ENCODE data around the gene ACMSD. TPM values are rescaled to one million over a fixed set of nuclear protein-coding genes. Genes with fewer than 3 reads are reported as not detected.

ACMSD gene
- total and polyA plus RNA-seq, 9 of the 15 experiments (the other 6 are each of a cell fraction or from before 2014, with no cell fraction given): not detected

DNA sequence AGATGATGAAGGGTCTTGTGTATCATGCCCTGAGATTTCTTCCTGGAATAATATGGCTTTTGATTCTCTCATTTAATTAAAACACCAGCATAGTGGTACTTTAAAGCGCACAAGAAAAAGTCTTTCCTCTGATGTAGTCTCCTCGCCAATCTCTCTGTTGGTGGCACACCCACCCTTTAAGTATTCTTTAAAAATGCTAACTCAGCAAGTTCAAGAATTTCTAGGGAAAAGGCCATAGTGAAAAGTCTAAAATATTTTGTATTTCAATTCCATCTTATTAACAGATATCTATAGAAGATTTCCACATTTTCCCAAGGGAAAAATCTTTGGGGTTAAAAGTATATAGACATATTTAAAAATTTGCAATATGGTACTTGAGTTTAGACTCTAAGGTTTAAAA lies 34.7 kb downstream of the ACMSD start (continued):
- TF ChIP-seq, protein P1, sequence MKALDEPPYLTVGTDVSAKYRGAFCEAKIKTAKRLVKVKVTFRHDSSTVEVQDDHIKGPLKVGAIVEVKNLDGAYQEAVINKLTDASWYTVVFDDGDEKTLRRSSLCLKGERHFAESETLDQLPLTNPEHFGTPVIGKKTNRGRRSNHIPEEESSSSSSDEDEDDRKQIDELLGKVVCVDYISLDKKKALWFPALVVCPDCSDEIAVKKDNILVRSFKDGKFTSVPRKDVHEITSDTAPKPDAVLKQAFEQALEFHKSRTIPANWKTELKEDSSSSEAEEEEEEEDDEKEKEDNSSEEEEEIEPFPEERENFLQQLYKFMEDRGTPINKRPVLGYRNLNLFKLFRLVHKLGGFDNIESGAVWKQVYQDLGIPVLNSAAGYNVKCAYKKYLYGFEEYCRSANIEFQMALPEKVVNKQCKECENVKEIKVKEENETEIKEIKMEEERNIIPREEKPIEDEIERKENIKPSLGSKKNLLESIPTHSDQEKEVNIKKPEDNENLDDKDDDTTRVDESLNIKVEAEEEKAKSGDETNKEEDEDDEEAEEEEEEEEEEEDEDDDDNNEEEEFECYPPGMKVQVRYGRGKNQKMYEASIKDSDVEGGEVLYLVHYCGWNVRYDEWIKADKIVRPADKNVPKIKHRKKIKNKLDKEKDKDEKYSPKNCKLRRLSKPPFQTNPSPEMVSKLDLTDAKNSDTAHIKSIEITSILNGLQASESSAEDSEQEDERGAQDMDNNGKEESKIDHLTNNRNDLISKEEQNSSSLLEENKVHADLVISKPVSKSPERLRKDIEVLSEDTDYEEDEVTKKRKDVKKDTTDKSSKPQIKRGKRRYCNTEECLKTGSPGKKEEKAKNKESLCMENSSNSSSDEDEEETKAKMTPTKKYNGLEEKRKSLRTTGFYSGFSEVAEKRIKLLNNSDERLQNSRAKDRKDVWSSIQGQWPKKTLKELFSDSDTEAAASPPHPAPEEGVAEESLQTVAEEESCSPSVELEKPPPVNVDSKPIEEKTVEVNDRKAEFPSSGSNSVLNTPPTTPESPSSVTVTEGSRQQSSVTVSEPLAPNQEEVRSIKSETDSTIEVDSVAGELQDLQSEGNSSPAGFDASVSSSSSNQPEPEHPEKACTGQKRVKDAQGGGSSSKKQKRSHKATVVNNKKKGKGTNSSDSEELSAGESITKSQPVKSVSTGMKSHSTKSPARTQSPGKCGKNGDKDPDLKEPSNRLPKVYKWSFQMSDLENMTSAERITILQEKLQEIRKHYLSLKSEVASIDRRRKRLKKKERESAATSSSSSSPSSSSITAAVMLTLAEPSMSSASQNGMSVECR (CRISPR knock-in tag; IDR thresholded peaks at IDR 0.05): no peak
- TF ChIP-seq C11orf30 (IDR thresholded peaks at IDR 0.05; ENCODE audit: low read depth) (peak; percentile 86), MAFK (IDR thresholded peaks at IDR 0.05; ENCODE audit: low read length) (peak; percentile 95), NFYB (IDR thresholded peaks at IDR 0.05; ENCODE audit: extremely low read depth, insufficient read length) (no peak), ZNF316 (IDR thresholded peaks at IDR 0.05) (peak; percentile 91), RBM14 (IDR thresholded peaks at IDR 0.05; ENCODE audit: borderline replicate concordance, insufficient read depth, low read depth, low read length) (no peak), MAFG (tag; conservative IDR thresholded peaks at IDR 0.05) (peak; percentile 88), MCM3 (IDR thresholded peaks at IDR 0.05) (no peak), BCOR (IDR thresholded peaks at IDR 0.05) (no peak), CEBPG (CRISPR knock-in tag; IDR thresholded peaks at IDR 0.05) (no peak), CEBPG (tag; conservative IDR thresholded peaks at IDR 0.05 in 1 of 2, IDR thresholded peaks at IDR 0.05 in 1 of 2) (no peak), HMG20A (CRISPR knock-in tag; conservative IDR thresholded peaks at IDR 0.05) (no peak), ZNF146 (CRISPR knock-in tag; IDR thresholded peaks at IDR 0.05; ENCODE audit: unreplicated experiment) (no peak), MAFF (IDR thresholded peaks at IDR 0.05; ENCODE audit: low read length) (peak; percentile 93)
- TF ChIP-seq, protein P2, sequence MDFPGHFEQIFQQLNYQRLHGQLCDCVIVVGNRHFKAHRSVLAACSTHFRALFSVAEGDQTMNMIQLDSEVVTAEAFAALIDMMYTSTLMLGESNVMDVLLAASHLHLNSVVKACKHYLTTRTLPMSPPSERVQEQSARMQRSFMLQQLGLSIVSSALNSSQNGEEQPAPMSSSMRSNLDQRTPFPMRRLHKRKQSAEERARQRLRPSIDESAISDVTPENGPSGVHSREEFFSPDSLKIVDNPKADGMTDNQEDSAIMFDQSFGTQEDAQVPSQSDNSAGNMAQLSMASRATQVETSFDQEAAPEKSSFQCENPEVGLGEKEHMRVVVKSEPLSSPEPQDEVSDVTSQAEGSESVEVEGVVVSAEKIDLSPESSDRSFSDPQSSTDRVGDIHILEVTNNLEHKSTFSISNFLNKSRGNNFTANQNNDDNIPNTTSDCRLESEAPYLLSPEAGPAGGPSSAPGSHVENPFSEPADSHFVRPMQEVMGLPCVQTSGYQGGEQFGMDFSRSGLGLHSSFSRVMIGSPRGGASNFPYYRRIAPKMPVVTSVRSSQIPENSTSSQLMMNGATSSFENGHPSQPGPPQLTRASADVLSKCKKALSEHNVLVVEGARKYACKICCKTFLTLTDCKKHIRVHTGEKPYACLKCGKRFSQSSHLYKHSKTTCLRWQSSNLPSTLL (IDR thresholded peaks at IDR 0.05): no peak
